SIG-M5 (cell line): Measurements from ENCODE around the gene CARS2.
"Not testable (repeated sequence)": the region's sequence is repeated elsewhere in the genome, so short reads cannot be mapped to it uniquely, and the experiment has no call there.

Source experiments
- DNase-seq: peaks from one replicate; lab custom pipeline; 2025; lab: John Stamatoyannopoulos, UW

Gene CARS2

DNA sequence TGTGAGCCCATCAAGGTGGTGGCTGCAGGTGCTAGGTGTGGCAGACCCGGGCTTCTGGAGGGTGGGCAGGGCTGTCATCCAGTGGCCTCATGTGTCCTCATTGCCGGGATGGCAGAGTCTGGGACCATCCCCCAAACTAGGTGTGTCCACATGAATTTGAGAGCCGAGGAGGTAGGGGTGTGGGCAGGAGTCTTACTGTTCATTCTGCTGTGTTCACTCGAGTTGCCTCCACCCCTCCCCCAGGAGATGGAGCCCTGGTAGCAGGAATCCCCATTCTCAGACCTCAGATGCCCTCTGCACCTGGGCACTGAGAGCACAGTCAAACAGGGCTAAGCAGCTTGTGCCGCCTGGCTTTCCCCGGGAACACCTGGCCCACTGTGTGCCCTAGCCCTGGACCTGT is 68.2 kb downstream of the CARS2 start:
- no peak for DNase-seq

DNA sequence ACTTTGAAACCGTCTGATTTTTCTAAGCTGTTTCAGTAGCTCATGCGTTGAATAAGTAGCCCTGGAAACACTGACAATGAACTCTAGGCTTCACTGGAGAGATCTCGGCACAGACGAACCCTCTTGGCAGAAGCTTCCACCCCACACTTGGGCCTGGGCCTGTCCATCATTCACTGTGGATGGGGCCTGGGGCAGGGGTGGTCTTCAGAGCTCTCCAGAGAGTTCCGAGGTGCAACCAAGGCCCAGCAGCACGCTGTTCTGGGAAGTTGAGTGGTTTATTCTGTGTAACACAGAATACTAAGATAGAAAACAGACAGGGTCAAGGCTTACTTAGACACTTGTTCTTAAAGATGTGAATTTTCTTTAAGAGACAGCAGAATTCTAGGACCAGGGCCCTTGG is 68.6 kb downstream of the CARS2 start:
- no peak for DNase-seq

DNA sequence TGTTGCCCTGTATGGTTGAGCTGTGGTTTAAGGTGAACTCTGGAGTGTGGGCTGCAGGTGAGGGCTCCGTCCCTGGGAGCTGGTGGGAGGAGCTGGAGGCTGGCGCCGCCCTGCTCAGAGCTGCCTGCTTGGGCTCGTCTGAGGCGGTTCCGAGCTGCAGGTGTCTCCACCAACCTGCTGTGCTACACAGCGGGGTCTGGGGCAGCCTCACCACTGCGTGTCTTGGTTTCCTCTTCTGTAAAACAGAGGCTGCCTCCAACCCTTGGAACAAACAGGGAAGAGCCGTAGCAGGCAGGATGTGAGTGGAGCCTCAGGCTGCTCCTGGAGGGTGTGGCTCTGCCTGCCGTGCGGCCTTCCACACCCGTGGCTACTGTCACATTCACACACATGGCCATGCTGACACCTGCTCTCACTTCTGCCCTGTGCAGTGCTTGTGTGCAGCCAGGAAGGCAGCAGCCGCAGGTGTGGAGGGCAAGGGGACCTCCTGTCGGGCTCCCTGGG is 69.2 kb downstream of the CARS2 start:
- DNase-seq: no peak

DNA sequence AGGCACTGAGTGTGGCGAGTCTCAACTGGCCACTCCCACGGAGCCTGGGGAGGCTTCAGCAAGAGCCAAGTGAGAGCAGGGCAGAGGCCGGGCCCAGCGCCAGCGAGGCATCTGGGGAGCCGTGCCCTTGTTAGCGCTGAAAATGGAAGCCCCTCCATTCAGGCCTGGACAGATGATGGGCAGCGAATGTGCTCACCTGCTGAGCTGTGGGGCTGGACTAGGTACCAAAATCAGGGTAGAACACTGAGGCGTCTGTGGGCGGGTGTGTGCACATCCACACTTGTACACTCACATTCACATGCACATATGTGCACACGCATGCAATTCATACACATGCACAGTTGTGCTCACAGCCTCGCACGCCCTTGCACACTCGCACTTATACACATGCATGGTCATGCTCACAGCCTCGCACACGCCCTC is 69.9 kb downstream of the CARS2 start:
- no peak for DNase-seq

DNA sequence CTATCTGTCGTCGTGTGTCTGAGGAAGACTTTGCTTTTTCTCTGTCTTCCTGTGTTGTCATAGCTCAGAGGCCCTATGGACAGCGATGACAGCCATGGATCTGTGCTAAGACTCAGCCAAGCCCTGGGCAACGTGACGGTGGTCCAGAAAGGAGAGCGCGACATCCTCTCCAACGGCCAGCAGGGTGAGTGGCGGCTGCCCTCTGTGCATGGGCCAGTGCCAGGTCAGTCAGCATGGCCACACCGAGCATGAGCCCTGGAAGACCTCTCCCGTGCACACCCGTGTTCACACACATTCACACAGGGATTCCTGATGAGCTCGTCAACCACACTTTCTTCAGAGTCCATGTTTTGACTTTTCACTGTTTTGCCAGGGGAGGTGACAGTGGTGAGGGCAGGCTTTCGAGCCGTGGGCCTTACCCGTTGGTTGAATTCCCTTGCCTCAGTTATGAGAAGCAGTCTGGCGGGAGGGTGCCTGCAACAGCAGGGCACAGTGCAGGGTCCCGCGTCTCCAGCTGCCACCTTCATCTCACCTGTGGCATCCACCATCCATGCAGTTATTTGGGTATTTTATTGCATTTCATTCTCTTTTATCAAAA is 70.4 kb downstream of the CARS2 start:
- no peak for DNase-seq

DNA sequence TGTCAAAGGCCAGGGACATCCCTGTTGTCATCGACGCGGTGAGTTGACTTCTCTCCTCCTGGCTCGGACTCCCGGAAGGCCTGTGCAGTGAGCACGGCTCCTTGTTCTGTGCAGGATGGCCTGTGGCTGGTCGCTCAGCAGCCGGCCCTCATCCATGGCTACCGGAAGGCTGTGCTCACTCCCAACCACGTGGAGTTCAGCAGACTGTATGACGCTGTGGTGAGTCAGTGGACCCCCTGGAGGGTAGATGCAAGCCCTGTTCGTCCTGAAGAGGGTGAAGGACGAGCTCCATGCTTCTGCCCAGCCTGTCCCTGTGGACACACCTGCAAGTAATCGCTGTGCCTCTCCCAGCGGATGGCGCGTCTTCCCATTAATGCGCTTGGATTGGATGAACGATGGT is 71.4 kb downstream of the CARS2 start:
- DNase-seq: no peak

DNA sequence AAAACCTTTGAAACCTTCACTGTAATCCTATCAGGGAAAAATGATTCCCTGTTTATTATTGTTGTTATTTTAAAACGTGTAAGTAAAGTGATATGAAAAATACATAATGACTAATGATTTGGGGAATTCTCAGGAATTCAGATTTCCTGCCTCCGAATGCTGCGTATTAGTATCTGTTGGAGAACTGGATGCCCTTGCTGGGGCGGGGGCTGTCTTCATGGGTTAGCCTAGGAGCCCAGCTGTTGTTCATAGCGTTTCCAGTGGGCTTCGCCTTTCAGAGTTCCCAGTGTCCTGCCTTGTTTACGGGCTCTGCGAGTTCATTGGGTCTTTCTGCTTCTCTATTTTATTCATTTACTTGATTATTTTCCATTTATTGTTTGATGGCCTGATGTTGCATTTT is 72.1 kb downstream of the CARS2 start:
- DNase-seq: no peak

DNA sequence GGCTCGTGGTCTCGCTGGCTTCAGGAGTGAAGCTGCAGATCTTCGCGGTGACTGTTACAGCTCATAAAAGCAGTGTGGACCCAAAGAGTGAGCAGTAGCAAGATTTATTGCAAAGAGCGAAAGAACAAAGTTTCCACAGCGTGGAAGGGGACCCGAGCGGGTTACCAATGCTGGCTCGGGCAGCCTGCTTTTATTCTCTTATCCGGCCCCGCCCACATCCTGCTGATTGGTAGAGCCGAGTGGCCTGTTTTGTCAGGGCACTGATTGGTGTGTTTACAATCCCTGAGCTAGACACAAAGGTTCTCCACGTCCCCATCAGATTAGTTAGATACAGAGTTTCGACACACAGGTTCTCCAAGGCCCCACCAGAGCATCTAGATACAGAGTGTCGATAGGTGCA is 73.7 kb downstream of the CARS2 start:
- not testable (repeated sequence) for DNase-seq

DNA sequence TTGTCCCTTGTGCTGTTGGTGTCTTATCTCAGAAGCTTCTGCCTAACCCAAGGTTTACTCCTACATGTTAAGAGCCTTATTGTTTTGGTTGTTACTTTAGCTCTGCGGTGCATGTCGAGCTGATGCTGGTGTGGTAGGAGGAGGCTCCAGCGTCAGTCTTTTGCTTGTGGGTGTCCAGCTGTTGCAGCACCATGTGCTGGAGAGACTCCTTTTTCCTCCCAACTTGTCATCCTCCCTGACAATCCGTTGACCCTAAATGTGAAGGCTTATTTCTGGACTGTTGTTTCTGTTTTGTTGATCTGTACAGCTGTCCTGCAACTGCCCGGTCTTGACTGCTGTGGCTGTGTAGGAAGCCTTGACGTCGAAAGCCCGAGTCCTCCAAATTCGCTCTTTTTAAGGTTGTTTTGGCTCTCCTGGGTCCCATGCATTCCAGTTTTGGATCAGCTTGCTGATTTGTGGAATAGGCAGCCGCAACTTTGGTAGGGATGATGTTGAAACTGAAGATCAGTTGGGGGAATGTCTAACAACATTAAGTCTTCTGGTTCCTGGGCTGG is 75.3 kb downstream of the CARS2 start:
- no peak for DNase-seq

DNA sequence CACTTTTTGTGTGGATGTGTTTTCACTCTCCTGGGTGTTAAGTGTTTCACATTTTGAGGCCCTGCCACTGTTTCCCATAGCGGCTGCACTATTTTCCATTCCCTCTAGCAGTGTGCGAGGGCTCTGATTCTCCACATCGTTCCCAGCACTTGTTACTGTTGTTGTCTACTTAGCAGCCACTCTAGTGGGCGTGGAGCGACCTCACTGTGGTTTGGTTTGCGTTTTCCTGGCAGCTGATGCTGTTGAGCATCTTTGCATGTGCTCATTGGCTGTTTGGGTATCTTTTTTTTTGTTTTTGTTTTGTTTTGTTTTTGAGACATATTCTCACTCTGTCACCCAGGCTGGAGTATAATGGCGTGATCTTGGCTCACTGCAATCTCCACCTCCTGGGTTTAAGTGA is 76.2 kb downstream of the CARS2 start:
- no peak for DNase-seq

DNA sequence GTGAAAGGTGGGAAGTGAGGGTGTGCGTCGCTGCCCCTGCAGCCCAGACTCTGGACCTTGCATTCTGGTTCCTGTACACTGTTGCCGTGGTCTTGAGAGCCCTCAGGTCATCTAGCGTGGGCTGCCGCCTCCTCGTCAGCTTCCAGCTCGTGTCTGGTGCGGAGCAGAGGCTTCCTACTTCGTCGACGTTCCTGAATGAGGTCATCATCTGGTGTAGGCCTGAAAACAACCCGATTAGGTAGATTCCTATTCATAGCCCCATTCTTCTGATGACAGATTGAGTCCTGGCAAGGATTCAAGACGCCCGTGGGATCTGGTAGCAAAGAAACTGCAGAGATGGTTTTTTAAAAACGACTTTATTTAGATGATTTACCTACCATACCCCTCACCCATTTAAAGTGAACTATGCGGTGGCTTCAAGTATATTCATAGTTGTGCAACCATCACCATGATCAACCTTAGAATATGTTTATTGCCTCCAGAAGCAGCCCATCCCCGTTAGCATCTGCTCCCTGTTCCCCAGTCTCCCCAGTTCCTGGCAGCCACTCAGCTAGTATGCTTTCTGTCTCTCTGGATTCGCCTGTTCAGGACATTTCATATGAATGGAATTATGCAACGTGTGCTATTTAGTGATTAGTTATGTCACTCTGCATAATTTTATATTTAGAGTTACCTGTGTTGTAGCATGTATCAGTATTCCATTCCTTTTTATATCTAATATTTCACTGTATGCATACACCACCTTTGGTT is 76.8 kb downstream of the CARS2 start:
- no peak for DNase-seq

DNA sequence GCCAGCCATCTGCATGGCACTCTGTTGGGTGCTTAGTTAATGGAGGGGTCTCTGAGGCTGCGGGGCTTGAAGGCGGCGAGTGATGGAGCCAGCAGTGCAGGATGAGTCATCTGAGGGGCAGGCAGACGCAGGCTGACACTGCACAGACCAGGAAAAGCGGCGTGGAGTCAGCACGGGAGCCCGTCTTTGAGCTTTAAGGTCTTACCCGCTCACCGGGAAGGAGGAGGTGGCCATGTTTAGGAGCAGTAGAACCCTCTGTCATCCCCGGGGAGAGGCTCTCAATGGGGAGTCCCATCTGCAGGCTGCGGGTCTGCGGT is 77.5 kb downstream of the CARS2 start:
- DNase-seq: no peak

DNA sequence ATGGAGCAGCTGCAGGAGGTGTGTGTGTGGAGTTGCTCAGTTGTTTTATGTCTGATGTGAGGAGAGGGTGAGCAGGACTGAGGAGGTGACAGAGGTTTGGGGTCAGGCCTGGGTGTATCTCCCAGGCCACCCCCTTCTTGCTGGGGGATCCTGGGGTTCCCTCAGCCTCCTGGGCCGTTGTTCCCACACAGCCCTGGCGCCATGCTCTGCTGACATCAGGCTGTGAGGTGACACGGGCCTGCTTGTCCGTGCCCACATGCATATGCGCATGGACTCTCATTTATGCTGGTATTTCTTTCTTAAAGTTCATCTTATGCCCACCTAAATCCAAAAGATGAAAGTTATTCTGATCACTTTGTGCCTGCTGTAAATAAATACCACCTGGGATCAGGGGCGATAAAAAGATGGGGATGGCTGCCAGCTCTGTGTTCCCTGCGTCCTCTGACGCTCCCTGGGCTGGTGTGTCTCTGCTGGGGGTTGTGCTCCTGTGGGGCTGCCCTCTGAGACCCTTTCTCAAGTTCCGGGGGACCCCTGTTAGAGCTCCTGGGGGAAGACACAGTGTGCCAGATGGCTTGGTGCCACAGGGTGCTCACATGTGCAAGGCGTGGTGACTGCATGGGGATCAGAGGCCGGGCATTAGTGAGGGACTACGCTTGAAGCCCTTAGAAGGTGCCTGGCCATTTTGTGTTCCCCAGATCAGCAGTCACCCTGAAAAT is 78.0 kb downstream of the CARS2 start:
- no peak for DNase-seq

DNA sequence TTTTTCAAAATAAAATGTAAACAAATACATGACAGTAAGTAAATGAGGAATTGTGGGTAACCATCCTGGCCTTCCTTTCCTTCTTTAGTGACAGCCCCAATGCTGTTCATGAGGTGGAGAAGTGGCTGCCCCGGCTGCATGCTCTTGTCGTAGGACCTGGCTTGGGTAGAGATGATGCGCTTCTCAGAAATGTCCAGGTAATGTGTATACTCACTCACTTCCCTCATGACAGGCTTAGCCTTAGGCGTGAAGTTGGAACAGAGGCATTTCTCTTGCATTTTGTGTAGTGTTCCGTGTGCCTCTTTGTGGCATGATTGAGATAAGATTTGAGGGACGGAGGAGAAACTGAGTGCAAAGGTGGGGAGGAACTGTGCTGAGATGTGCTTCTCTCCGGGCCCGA is 78.6 kb downstream of the CARS2 start:
- no peak for DNase-seq

DNA sequence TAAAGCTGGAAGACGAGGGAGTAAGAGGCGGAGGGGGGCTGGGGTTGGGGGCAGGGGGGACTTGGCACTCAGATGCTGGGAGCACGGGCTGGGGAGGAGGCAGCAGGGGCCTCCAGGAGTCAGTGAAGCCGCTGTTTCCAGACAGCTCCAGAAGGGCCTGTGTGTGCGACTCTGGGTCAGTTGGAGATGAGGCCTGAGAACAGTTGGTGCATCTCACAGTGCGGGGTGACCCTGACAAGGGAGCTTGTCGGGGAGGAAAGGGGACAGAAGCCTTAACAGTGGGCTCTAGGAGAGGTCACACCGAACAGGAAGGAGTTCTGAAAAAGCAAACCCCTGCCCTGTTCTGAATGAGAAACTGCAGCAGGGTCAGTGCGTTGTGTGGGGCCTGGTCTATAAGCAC is 79.4 kb downstream of the CARS2 start:
- DNase-seq: no peak

DNA sequence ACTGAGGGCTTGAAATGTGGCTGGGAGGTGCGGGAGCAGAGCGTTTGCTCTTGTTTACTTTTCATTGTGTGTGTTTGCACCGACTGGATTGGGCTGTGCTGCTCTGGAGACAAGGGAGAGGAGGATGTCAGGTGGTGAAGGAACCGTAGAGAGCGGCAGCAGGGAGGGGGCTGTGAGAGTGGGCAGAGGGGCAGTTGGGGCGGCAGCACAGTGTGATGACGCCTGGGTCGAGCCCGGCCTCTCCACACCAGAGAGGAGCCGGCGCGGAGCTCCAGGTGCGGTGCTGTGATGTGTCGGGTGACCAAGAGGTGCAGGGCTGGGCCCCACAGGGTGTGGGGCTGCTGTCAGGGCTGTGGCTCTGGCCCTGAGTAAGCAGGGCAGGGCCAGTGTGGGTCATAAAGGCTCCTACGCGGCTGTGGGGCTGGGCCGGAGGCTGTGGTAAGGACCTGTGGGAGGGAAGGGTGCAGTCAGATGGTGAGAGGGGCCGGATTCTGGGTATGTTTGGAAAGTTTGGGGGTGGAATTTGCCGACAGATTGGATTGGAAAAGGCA is 80.1 kb downstream of the CARS2 start:
- DNase-seq: no peak

DNA sequence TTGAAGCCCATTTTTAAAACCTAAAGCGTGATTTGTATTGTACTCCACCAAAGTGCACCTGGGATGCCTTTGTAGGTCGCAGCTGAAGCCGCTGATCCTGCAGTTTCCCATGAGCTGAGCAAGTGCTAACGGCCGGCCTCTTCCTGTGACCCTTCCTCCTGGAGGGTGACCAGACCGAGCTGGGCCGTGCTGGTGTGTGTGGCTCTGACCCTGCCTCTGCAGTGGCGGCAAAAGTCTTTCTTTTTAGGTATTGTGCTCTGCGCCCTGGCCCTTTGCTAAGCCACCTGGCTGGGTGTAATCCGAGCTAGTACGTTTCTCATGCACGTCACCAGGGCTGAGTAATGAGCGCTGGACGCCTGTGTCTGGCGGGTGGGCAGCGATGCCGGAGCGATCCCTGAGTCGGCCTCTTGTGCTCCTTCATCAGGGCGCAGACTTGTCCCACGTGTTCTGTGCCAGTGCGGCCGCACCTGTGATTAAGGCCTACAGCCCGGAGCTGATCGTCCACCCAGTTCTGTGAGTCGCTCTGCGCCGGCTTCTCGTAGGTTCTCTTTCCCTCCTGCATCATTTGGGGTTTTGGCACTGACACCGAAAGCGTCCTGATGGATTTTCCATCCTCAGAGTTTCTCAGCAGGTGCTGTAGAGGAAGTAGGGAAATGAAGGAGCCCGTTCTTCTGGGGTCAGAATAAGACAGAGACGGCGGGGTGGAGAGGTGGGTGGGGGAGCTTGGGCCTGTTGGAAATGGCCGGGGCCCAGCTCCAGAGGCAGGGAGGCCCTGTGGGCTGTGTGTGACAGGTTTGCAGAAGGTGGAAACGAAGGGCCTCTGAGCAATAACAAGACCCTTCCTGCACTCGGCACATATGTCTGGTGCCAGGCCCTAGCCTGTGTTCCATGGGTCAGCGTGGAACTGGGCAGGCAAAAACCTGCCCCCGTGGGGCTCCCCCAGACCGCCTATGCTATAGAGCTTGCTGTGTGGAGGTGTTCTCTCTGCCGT is 80.9 kb downstream of the CARS2 start:
- no peak for DNase-seq

DNA sequence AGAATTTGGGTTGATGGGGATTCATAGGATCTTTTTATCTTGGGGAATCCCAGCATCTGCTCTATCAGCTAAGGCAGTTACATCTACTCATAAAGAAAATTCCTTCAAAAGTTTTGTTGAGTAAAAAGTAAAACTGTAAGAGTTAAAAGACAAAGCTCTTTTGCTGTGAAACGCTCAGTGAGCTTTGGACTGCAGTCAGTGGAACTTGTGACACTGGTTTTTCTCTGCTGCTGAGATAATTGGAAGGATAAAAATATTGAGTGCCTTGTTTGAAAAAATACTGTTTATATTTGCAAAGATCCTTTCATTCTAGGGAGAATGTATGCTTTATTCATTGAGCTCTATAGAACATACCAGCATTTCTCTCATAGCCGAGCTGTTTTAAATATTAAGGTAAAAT is 85.3 kb downstream of the CARS2 start:
- DNase-seq: no peak

DNA sequence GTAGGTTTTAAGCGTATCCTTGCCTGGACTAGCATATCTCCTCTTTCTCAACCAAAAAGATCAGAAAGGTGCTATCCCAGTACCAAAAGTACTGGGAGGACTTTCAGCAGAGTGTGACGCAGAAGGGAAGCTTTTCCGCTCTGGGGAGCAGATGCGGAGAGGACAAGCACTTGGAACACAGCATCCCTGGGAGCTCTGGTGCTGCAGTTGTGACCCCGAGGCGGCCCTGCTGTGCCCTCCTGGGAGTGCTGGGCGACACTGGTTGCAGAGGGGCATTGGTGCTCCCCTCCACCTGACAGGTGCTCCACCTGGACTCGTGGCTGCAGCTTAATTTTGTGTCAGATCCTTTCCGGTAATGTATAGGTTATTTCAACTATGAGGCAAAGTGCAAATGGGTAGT is 87.1 kb downstream of the CARS2 start:
- no peak for DNase-seq

DNA sequence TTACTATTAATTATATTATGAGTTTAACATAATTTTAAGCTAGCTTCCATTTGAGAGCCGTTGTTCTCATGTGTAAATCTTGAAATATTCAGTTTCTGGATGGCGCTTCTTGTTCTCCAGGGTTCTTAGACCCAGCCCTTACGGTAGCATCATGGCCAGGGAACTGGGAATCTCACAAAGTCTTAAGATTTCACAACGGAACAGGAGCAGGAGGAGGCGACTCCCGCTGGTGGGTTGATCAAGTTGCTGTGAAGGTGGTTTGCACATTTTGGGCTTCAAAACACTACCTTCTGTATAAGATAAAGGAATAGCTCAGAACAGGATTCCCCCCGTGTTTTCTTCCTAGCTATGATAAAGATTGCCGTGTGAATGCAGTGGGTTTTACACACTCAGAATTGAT is 87.7 kb downstream of the CARS2 start:
- DNase-seq: no peak

DNA sequence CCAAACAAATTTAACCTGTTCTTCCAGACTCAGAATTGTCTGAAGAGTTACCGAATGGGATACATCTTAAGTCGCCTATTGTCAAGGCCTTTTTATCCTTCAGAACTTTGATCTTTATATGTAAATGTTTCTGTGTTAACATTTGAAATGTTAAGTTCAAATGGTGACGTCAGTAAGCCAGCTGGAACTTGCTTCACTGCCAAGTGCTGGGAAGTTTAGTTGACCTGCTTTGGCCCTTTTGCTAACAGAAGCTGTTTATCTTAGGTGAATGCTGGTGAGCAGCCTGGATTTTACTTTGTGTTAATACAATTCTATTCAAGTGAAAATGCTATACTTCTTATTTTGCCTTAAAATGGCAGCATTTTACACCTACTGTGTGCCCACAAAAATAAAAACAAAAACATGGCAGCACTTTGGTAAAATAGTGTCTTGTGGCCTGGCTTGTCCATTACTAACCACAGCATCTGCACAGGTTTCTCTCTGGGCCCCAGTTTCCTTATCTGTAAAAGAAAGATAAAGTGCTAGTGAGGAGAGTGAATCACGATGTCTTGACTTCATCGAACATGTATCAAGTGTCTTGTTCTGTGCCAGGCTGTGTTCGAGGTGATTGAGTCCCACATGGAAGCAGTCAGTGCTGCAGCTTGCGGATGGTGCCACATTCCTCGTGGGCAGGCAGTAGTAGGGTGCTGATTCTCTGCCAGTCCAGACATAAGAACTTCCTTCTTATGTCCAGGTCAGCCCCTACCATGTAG is 88.4 kb downstream of the CARS2 start:
- no peak for DNase-seq
